AG09319 (cell line): ENCODE data around the gene CHD9NB.
A peak's percentile ranks its signal among the peaks of the same experiment; 100 is the strongest.

ENCODE experiments used
- DNase-seq: peaks from one replicate; pipeline ENCODE4 v3.0.0-alpha.2; 2010; ENCODE audit warnings: low read depth; ENCODE audit errors: extremely low read depth
- CTCF ChIP-seq: IDR thresholded peaks from 2 replicates; pipeline ENCODE4 v1.5.1; 2011; ENCODE audit warnings: low read depth, mild to moderate bottlenecking, inconsistent platforms, low read length, moderate library complexity

The CHD9NB gene

GRCh38 chr16:53035176-53035942, 17.3 kb downstream of the CHD9NB start:
- TF ChIP-seq CTCF, result no peak
- no peak for DNase-seq

GRCh38 chr16:53034306-53034705, 18.4 kb downstream of the CHD9NB start:
- no peak for DNase-seq
- no peak for TF ChIP-seq CTCF

- DNase-seq, result no peak
- no peak for TF ChIP-seq CTCF
Observed at GRCh38 chr16:53031323-53031942, 21.3 kb downstream of the CHD9NB start.

GRCh38 chr16:53029971-53030370, 22.7 kb downstream of the CHD9NB start:
- no peak for DNase-seq
- no peak for TF ChIP-seq CTCF

GRCh38 chr16:53024045-53024444, 28.7 kb downstream of the CHD9NB start:
- no peak for TF ChIP-seq CTCF

GRCh38 chr16:53022374-53022773, 30.3 kb downstream of the CHD9NB start:
- no peak for DNase-seq

More at GRCh38 chr16:53024045-53024444, 28.7 kb downstream of the CHD9NB start:
- no peak for DNase-seq

More at GRCh38 chr16:53022374-53022773, 30.3 kb downstream of the CHD9NB start:
- peak; percentile 56 for TF ChIP-seq CTCF
